ENCODE results near the gene SIX4.

SIX4 gene

GRCh38 chr14:60680511-60680910, 43.6 kb downstream of the SIX4 start:
- Histone ChIP-seq H3K9ac (ENCODE audit: low read length) (no peak overlapping the region), H3K4me3 (ENCODE audit: low read depth in 1 of 2, low read length in 2 of 2) (no peak overlapping the region), H3K27me3 (ENCODE audit: control insufficient read depth in 1 of 2, insufficient read depth in 2 of 2, low read length in 2 of 2) (no peaks in the 10 kb centered on the region), H3K27ac (ENCODE audit: low read depth, low read length) (no peak overlapping the region), H3K36me3 (ENCODE audit: insufficient read depth, low read length) (no peaks in the 10 kb centered on the region), H3K4me1 (ENCODE audit: insufficient read depth, low read length) (no peaks in the 10 kb centered on the region), H3K9me3 (ENCODE audit: low read length) (no peaks in the 10 kb centered on the region)

- Histone ChIP-seq H3K27ac (ENCODE audit: low read depth, low read length) (no peak overlapping the region), H3K9ac (ENCODE audit: low read length) (no peak overlapping the region), H3K4me3 (ENCODE audit: low read depth in 1 of 2, low read length in 2 of 2) (no peak overlapping the region), H3K36me3 (ENCODE audit: insufficient read depth, low read length) (no peaks in the 10 kb centered on the region), H3K27me3 (ENCODE audit: control insufficient read depth in 1 of 2, insufficient read depth in 2 of 2, low read length in 2 of 2) (no peaks in the 10 kb centered on the region), H3K4me1 (ENCODE audit: insufficient read depth, low read length) (no peaks in the 10 kb centered on the region), H3K9me3 (ENCODE audit: low read length) (no peaks in the 10 kb centered on the region)
These were observed 44.4 kb downstream of the SIX4 start for GRCh38 chr14:60679566-60680258.

GRCh38 chr14:60677701-60678100, 46.5 kb downstream of the SIX4 start:
- no peaks in the 10 kb centered on the region for H3K27me3 ChIP-seq (ENCODE audit: control insufficient read depth in 1 of 2, insufficient read depth in 2 of 2, low read length in 2 of 2)
- H3K36me3 ChIP-seq (ENCODE audit: insufficient read depth, low read length) = no peaks in the 10 kb centered on the region
- H3K9me3 ChIP-seq (ENCODE audit: low read length) = no peaks in the 10 kb centered on the region
- no peaks in the 10 kb centered on the region for H3K4me1 ChIP-seq (ENCODE audit: insufficient read depth, low read length)
- no peak overlapping the region for H3K4me3 ChIP-seq (ENCODE audit: low read depth in 1 of 2, low read length in 2 of 2)
- H3K27ac ChIP-seq (ENCODE audit: low read depth, low read length) = no peak overlapping the region
- H3K9ac ChIP-seq (ENCODE audit: low read length) = no peak overlapping the region

- Histone ChIP-seq H3K9ac (ENCODE audit: low read length) (no peak overlapping the region), H3K27me3 (ENCODE audit: control insufficient read depth in 1 of 2, insufficient read depth in 2 of 2, low read length in 2 of 2) (no peaks in the 10 kb centered on the region), H3K27ac (ENCODE audit: low read depth, low read length) (no peak overlapping the region), H3K4me1 (ENCODE audit: insufficient read depth, low read length) (no peaks in the 10 kb centered on the region), H3K9me3 (ENCODE audit: low read length) (no peaks in the 10 kb centered on the region), H3K36me3 (ENCODE audit: insufficient read depth, low read length) (no peaks in the 10 kb centered on the region), H3K4me3 (ENCODE audit: low read depth in 1 of 2, low read length in 2 of 2) (no peak overlapping the region)
These were observed 53.2 kb downstream of the SIX4 start for GRCh38 chr14:60670989-60671388.

- no peak overlapping the region for H3K27ac ChIP-seq (ENCODE audit: low read depth, low read length)
- H3K4me3 ChIP-seq (ENCODE audit: low read depth in 1 of 2, low read length in 2 of 2) = no peak overlapping the region
- no peaks in the 10 kb centered on the region for H3K36me3 ChIP-seq (ENCODE audit: insufficient read depth, low read length)
- H3K27me3 ChIP-seq (ENCODE audit: control insufficient read depth in 1 of 2, insufficient read depth in 2 of 2, low read length in 2 of 2) = no peaks in the 10 kb centered on the region
- no peak overlapping the region for H3K9ac ChIP-seq (ENCODE audit: low read length)
- H3K9me3 ChIP-seq (ENCODE audit: low read length) = no peaks in the 10 kb centered on the region
- no peaks in the 10 kb centered on the region for H3K4me1 ChIP-seq (ENCODE audit: insufficient read depth, low read length)
These were observed 55.6 kb downstream of the SIX4 start for GRCh38 chr14:60668431-60669112.

GRCh38 chr14:60665177-60665550, 59.0 kb downstream of the SIX4 start:
- no peak overlapping the region for H3K27ac ChIP-seq (ENCODE audit: low read depth, low read length)
- H3K36me3 ChIP-seq (ENCODE audit: insufficient read depth, low read length) = no peaks in the 10 kb centered on the region

GRCh38 chr14:60662982-60663381, 61.2 kb downstream of the SIX4 start:
- H3K9me3 ChIP-seq (ENCODE audit: low read length) = no peaks in the 10 kb centered on the region
- H3K9ac ChIP-seq (ENCODE audit: low read length) = no peak overlapping the region
- no peak overlapping the region for H3K4me3 ChIP-seq (ENCODE audit: low read depth in 1 of 2, low read length in 2 of 2)
- H3K36me3 ChIP-seq (ENCODE audit: insufficient read depth, low read length) = no peaks in the 10 kb centered on the region
- H3K27ac ChIP-seq (ENCODE audit: low read depth, low read length) = no peak overlapping the region
- H3K27me3 ChIP-seq (ENCODE audit: control insufficient read depth in 1 of 2, insufficient read depth in 2 of 2, low read length in 2 of 2) = peaks cover 9 to 22% of the 10 kb centered on the region in 2 donors
- no peaks in the 10 kb centered on the region for H3K4me1 ChIP-seq (ENCODE audit: insufficient read depth, low read length)

More at GRCh38 chr14:60665177-60665550, 59.0 kb downstream of the SIX4 start:
- Histone ChIP-seq H3K9ac (ENCODE audit: low read length) (no peak overlapping the region), H3K27me3 (ENCODE audit: control insufficient read depth in 1 of 2, insufficient read depth in 2 of 2, low read length in 2 of 2) (peaks cover 0 to 8% of the 10 kb centered on the region in 2 donors), H3K4me1 (ENCODE audit: insufficient read depth, low read length) (no peaks in the 10 kb centered on the region), H3K9me3 (ENCODE audit: low read length) (no peaks in the 10 kb centered on the region), H3K4me3 (ENCODE audit: low read depth in 1 of 2, low read length in 2 of 2) (no peak overlapping the region)

- no peaks in the 10 kb centered on the region for H3K9me3 ChIP-seq (ENCODE audit: low read length)
- peaks cover 6% of the 10 kb centered on the region for H3K4me1 ChIP-seq (ENCODE audit: insufficient read depth, low read length)
- no peak overlapping the region for H3K9ac ChIP-seq (ENCODE audit: low read length)
- no peak overlapping the region for H3K27ac ChIP-seq (ENCODE audit: low read depth, low read length)
- no peak overlapping the region for H3K4me3 ChIP-seq (ENCODE audit: low read depth in 1 of 2, low read length in 2 of 2)
- peaks cover 22% of the 10 kb centered on the region in 2 donors for H3K27me3 ChIP-seq (ENCODE audit: control insufficient read depth in 1 of 2, insufficient read depth in 2 of 2, low read length in 2 of 2)
- H3K36me3 ChIP-seq (ENCODE audit: insufficient read depth, low read length) = no peaks in the 10 kb centered on the region
These were observed 62.4 kb downstream of the SIX4 start for GRCh38 chr14:60661721-60662120.
